Testis (tissue), 2 donors: Measurements from ENCODE around the gene LTBP1.

Experiments
- CTCF ChIP-seq, 3 experiments: fragments of 450-650 bp in 2 of 3; fragments of 200-600 bp in 1 of 3; sonication (generic) in 1 of 3; IDR thresholded peaks; one replicate each; pipeline ENCODE4 v1.5.1; 2016 to 2019; ENCODE audit warnings: antibody characterized with exemption in 3 of 3, mild to moderate bottlenecking in 2 of 3, moderate library complexity in 1 of 3
- POLR2A ChIP-seq: fragments of 450-650 bp; IDR thresholded peaks from one replicate; pipeline ENCODE4 v1.6.1; 2017; ENCODE audit warnings: antibody characterized with exemption, mild to moderate bottlenecking, moderate library complexity

DNA sequence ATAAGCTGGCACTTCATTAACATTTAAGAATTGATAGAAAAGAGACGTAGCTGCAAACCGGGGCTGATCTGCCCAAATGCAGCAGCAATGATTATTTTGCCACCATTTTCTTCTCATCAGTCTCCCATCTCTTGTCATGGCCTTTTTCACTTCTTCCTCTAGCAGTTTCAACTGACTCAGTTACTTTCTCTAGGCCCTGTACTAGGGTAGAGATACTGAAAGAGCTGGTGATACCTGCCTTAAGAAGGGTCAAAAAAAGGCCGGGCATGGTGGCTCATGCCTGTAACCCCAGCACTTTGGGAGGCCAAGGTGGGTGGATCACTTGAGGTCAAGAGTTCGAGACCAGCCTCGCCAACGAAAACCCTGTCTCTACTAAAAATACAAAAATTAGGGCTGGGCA lies 127.4 kb downstream of the LTBP1 start:
- TF ChIP-seq CTCF (IDR thresholded peaks at IDR 0.05) (no peak), POLR2A (no peak)
